ENCODE data around the gene HOXA9.

HOXA9 gene

DNA sequence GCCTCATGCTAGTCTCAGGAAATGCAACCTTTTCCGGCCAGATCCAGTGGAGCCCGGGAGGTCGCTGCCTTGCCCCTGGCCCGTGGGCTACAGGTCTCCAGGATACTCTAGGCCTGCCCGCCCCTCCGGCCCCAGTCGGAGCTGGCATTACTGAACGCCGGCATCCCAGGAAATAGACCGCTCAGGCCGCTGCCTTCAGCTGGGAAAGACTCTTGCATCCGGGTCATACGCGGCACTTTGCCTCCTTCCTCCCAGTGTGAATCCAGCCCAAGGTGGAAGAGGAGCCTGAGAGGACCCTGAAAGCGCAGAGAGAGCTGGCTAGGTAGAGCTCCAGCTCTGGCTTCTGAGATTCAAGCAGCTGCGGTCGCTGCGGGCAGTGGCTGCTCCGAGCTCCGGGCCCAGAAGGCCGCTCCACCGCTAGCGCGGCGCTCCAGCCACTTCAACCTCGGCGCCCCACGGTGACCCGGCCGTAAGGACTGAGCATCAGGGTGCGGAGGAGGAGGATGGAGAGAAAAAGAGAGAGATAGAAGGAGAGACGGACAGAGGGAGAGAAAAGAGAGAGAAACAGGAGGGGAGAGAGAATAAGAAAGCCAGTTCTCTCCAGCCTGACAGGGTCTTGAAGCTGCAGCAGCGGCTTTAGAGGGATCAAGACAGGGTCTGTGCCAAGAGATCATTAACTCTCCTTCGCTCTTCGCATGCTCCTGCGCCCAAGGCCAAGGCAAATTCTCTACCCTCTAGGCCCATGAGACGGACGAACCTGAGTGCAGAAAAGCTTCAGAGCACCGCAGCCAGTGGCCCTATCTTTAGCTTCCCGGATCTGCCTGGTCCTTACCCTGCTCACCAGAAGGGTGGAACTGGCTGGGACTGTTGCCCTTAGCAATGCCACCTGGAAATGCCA, 10.5 kb upstream of the HOXA9 start:
- DNase-seq = no peak

DNA sequence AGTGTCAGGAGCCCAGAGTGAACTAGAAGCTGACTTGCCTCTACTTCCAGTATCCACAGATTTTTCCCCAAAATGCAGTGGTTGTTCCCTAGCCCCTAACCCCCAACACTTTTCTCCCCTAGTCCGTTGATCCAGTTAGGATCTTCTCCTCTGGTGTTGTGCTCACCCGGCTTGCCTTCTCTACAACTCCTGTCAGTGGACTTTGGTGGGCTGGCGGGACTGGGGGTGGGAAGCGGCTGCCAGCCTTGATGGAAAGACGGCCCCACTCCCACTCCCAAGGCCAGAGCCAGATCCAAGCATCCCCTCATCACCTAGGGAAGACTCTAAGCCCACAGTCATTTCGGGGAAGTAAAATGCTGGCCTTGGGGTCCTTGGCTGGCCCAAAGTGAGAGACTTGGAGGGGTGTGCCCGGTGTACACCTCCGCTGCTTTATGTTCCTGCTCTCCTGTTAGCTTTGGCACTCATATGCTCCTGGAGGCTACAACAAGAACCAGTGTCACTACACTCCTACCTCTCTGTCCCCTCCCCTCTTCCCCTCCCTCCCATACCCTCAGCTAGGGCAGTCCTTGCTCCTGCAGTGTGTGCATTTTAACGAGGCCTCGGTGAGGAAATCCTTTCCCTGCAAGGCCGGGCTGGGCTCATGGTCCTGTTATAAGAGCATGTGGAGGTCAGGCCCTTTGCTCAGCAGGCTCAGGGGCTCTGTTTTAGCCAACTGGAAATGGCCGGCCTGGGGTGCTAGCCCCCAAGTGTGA, 9.7 kb upstream of the HOXA9 start:
- no peak for DNase-seq

DNA sequence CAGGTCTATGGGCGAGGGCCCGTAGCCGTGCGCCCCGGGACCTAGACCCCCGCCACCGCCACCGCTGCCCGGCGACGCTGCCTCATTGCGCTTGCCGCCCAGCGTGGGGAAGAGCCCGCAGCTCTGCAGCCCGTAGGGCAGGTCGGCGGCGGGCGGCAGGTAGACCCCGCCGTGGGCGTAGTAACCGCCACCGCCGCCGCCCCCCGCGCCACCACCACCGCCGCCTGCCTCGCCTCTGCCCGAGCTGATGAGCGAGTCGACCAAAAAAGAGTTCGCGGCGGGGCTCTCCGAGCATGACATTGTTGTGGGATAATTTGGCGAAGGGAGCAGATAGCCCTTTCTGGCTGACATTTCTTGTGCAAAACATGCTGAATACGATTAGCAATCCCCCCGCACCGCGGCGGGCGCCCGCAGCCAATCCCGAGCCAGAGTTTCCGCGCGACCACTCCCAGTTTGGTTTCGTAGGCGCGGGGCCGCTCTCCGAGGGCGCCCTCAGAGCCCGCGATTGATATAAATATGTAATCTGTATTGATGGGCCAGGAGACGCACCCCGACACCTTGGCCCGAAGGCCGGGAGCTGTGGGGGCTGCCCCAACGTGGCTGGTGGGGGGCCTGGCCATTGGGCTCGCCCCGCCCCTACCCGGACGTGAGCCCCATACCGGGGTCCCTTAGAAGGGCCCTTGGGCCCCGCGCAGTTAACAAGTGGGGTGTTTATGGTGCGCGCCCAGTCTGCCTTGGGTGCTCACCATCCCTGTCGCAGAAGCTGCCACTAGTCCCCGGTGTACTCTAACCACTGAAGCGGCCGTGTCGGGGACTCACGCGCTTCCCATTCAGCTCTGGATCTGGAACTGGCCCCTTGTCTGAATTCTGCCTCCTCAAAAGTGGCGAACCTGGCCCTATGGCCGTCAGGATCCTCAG, 8.9 kb upstream of the HOXA9 start, which contains the start of gene HOXA10:
Gene HOXA10 (minus strand): TSS at position 365 of the 918 bp plus-strand sequence. CDS start 14 bp downstream, at position 351.
- no peak for DNase-seq

DNA sequence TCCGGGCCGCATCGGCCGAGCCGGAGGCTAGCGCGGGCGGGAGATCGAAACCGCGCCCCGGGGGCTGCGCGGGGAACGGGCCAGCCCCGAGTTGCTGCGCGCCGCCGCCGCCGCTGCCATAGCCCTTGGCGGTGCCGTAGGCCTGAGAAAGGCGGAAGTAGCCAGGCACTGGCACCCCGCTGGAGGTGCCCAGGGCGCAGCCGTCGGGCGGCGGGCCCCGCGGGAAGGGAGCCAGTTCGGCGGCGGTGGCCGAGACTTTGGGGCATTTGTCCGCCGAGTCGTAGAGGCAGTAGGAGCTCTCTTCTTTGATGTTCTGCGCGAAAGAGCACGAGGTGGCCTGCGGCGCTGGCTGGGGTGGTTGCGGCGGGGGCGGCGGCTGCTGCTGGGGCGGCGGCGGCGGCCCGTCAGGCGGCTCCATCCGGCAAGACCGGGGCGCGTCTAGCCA, 8.2 kb upstream of the HOXA9 start:
- no peak for DNase-seq

DNA sequence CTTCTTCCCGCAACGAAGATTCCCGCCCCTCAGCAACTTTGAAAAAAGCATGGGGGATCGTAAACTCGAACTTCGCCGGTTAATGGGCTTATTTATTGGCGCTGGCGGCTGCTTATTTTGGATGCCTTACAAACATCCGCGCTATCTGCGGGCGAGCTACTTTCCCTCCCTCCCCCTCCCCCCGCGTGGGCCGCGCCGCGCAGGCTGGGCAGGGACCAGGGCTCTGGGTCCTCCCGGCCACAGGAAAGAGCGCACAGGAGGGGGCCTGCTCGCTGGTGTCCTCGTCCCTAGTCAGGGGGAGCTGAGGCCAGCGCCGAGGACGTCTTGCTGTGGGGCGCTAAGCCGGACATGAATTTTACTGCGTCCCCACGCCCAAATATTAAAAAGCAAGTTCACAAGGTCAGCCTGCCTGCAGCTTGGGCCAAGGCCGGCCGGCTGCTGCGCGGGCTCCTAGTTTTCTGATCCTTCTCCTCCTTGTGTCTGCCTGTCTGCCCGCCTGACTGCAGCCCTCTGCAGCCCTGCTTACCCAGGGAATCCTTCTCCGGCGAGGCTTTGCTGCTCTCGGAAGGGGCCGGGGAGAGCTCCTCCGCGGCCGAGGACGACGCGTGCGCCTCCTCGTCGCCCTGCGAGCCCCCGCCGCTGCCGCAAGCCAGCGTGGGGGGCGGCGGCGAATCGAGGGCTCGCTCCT, 7.6 kb upstream of the HOXA9 start:
- DNase-seq = no peak

DNA sequence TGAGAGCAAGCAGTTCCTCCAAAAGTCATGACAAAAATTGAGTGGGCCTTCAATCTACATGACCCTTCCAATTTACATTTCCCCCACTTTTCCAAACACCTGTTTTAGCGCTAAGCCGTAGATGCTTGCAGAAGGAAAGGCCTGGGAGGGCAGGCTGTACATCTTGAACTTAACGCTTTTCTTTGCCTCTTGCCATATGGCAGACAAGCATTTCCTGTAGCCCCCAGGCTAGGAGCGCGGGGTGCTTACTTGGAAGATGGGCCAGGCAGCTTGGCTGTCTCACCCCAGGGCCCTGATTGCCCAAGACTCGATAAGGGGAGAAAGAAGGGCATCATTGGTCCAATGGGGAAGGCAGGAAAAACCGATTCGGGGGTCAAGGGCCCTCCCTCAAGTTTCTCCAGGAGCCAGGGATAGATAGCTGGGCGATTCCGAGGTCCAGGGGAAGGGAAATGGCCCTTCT, 7.0 kb upstream of the HOXA9 start:
- DNase-seq = no peak

DNA sequence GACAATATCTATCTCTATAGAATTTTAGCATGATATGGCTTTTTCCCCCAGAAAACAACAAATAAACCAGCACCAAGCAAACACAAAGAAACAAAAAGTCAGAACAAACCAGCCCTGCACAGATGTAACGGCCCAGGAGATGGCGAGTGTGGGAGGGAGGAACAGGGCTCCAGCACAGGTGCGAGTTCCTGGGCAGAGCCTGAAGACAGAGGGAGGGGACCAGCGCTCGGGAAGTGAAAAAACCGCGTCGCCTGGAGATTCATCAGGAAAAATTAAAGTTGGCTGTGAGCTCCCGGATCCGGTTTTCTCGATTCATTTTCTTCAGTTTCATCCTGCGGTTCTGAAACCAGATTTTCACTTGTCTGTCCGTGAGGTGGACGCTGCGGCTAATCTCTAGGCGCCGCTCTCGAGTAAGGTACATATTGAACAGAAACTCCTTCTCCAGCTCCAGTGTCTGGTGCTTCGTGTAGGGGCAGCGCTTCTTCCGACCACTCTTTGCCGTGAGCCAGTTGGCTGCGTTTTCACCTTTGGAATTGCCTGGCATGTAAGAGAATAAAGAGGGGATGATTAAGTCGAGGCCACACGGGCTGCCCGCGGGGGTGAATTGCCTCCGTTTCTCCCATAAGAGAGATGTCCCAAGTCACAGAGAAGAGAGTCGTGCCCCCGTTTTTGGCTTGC, 6.4 kb upstream of the HOXA9 start:
- no peak for DNase-seq

DNA sequence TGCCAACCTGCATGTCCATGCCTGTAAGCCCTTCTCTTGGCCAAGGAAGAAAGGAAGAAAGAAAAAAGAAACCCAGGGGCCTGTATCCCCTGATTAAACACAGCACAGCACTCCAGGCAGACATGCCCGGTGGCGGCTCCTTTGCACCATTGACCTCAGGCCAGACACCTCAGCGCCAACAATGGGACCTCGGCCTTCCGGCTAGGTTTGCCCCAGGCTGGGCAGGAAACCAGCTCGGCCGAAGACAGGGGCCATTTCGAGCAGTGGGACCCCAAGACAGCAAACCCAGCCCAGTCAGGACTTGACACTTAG, 5.9 kb upstream of the HOXA9 start:
- DNase-seq = no peak

DNA sequence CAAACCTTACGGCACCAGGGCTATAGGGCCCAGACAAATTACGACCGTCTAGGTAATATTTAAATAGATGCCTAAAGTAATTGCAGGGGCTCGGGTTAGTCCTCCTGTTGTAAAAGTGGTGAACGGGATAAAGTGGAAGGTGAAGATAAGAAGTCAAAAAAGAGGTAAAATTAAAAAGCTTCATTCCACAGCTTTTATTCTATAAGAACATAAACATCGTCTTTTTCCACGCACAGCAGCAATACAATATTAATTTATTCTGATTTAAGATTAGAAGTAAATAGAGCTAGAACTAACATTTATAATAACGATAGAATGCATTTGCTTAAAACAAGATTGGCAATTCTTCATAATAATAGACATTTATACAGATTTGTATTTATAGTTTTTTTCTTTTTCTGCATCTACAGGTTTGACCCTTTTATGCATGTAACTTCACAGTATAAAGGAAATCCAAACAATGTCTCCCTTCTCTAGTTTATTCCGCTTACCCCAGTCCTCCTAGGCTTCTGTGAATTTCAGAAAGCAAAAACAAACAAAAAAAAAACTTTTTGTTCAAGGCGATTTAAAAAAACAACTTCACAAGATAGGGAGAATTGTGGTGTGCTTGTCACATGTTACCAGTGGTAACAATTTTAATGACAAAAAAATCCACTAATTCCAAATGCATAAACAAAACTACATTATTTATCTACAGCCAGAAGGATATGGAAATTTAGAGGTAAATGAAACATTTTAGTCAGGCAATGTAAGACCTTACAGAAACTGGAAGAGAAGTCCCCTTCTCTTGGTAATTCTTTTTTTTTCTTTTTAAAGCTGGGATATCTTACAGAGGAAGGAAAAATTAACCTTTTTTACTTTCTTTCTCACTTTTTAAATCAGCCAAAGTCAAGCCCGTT, 5.3 kb upstream of the HOXA9 start:
- no peak for DNase-seq

DNA sequence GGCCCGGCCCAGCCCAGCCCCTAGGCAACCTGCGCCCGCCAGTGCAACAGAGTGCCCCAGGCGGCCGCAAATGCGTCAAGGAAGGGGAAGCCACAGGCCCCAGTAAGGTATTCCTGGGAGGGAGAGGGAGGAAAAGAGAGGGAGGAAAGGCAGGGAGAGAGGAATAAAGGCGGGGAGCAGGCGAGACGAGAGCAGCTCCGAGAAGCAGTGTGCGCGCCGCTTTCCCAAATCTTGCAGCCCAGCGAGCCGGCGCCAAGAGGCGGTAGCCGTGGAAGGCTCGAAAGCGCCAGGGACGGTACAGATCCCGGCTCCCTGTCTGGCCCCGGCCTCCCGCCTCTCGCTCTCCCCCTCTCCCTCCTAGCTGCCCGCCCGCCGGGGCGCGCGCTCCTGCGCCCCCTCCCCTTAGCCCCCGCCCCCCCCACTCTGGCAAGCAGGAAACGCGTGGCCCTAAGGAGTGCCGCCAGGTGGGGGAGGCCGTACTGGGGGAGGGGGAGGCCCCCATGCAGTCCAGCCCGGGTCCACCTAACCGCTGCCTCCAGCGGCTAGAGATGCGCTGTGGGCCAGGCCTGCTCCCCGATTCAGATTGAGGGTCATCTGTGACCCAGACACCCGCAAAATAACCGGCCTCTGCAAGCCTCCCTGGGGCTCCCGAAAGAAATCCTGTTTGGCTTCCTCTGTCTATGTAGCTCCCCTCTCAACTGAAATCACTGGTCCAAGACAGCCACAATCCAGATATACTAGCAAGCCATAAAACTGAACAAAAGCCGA, 4.5 kb upstream of the HOXA9 start:
- DNase-seq = no peak

DNA sequence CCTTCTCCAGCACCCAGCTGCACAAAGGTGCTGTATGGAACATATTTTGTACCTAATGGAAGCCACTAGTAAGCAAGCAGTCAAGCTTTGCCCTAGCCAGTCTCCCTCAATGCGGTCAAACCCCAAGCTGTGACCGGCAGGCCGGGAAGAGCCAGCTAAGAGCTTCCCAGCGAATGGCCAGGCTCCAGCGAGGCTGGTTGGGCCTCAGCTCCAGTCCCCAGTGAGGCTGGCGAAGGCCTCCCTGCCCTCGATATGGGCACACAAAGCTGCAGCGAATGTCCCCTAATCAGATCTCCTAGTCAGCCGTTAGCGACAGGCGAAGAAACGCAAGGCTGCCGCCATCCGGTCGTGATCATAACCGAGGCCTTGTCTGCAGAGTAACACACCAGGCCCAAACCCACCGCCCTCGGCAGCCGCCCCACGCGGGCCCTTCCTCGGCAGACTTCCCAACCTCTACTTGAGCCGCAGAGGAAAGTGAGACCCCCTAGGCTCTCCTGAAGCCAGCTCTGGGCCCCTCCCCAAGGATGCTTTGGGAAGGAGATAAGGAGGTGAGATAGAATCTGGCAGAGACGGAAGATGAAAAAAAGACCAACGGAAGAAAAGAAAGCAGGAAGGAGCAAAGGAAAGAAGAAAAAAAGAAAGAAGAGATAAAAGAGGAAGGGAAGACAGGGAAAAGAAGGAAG, 3.1 kb upstream of the HOXA9 start:
- no peak for DNase-seq

DNA sequence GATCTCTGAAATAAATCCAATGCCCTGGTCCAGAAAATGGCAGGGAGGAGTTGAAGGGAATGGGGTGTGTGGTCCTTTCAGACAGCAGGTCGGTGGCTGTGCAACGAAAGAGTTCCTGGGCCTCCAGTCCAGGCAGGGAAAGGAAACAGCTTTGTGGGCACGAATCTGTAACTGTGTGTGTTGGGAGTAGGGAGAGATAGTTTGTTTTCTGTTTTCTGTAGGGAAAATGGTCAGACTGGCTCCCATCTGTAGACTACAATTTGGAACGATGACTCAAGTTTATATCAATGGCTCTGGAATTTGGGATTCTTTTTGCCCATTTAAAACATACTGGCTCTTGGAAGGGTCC, 2.6 kb upstream of the HOXA9 start:
- DNase-seq = no peak

DNA sequence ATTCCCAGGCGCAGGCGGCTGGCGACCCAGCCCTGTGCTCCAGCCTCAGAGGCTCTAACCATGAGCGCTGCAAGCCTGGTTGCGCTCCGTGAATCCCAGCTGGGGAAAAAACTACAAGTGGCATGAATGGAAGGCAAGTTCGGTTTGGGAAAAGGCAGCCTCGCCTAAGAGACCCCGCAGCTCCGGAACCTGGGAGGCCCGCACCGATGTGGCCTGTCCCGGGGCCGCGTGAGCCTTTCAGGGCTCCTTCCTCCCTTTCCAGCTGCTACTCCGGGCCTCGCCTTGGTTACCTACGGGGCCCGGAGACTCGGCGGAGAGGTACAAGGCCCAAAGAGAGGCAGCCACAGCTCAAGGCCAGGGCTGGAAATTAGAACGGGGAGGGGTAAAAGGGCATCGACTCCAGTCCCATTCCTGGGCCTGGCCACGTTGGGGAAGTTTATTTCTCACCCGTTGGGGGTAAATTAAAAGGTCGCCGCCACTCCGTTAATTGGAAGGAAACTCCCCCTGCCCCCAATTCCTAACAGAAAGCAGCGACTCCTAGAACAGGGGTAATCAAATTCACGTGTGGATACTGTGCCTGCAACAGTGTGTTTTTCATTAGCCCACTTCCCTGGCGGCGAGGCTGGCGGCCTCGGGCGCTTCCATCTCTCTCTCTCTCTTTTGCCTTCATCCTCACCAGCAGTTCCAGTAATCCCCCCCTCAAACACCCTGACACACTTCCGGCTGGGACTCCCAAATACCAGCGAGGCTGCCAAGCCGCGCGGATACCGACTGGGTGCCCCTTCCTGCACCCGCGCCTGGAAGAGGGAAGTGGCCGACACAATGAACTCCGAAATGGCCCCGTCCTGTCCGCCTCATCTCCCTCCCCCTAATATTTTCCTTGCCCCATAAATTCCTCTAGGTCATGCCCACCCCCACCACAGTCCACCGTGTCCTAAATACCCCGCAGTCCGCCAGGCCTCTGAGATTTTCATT, 1.5 kb upstream of the HOXA9 start:
- DNase-seq = no peak

DNA sequence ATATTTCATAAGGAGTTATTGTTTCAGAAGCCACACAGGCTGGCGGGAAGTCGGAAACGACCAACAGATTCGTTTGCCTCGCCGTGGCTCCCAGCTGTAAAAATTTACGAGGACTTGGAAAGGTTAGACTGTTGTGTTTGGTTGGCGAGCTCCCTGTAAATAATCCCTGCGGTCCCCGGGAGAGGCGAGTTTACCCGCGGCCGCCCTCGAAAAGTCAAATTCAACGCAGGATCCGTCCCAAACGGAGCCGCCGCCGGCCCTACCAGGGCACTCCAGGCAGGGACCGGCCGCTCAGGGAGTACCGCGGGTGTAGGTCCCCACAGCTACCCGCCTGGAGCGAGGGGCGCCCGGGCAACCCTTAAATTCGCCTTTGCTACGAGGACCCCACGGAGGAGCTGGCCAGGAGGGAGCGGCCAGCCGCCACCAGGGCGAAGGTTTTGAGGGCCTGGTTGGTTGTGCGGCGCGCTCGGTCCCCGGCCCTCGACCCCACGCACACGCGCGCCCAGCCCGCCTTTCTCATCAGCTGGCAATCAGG, 726 bp upstream of the HOXA9 start:
- DNase-seq = no peak

DNA sequence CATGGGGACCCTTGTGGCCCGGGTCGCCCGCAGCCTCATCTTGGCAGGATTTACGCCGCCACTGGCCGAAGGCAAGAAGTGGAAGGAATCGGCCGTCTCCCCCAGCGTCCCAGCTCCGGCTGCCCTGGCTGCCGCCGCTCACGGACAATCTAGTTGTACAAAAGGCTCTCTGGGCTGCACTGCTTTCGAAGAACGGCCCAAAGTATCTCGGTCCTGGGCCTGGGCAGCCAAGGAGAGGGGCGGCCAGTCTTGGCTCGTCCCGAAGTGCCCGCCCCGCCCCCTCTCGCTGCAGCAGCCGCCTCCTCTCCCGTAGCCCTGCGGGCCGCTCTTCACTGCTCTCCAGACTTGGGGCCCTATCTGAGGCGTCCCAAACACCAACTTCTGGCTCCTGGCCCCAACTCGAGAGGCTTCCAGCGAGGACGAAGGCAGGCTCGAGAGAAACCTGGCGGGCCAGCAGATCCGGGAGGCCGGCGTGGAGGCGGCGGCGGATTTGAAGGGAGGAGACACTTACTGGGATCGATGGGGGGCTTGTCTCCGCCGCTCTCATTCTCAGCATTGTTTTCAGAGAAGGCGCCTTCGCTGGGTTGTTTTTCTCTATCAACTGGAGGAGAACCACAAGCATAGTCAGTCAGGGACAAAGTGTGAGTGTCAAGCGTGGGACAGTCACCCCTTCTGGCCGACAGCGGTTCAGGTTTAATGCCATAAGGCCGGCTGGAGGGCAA, 809 bp downstream of the HOXA9 start:
- DNase-seq = no peak

DNA sequence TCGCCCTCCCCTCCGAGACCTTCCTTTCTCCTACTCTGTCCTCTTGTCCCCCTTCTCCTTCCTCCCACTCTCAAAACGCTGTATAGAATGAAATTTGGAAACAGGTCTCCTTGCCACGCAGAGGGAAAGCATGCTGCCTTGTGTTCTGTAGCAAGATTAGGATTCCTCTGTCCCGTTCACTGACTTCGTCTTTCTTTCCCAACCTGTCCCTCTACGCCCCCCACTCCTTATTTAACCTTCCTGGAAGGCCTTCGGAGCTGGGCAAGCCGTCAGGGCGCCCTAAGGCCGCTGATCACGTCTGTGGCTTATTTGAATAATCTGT, 1.3 kb downstream of the HOXA9 start:
- no peak for DNase-seq

DNA sequence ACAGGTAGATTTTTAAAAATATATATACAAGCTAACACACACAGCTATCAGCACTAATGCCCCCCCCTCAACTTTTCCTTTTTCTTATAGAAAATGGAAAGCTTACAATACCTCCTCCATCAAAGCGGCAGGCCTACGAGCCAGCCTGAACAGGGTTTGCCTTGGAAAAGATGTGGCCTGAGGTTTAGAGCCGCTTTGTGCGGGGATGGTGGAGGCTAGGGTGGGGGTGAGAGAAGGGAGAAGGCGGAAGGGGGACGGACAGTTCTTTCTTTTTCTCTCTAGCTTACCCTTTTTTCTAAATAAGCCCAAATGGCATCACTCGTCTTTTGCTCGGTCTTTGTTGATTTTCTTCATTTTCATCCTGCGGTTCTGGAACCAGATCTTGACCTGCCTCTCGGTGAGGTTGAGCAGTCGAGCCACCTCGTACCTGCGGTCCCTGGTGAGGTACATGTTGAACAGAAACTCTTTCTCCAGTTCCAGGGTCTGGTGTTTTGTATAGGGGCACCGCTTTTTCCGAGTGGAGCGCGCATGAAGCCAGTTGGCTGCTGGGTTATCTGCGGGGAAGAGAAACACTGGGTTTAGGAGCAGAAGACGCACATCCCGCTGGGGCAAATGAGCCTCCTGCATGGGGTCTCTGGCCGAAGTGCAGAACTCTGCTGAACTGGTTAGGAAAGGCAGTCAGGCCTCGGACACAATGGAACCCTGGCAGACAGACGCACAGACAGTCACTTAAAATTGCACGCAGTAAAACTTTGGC, 1.9 kb downstream of the HOXA9 start:
- DNase-seq = no peak

Measured in stimulated activated CD4-positive, alpha-beta T cell treated with anti-CD3 and anti-CD28 coated beads, Interleukin-4, amount 100 ng/mL, for 24 hours (primary cell).